BJ (cell line): Measurements from ENCODE around the gene PPM1F. TPM values are rescaled to one million over a fixed set of nuclear protein-coding genes. Genes with fewer than 3 reads are reported as not detected.

Experiments
- CTCF ChIA-PET: fragments of 350-600 bp; formaldehyde crosslinking; extraction: SDS; loops from one replicate; lab custom pipeline; 2021; ENCODE audit warnings: antibody characterized with exemption, inconsistent platforms; lab: Yijun Ruan, JAX
- POLR2A ChIA-PET: fragments of 300-600 bp; sonication (Branson Sonifier 250); formaldehyde crosslinking; extraction: SDS; loops from one replicate; lab custom pipeline; 2021; ENCODE audit warnings: antibody characterized with exemption; lab: Charles Lee
- DNase-seq: peaks from one replicate; pipeline ENCODE4 v3.0.0-alpha.2; 2011; ENCODE audit warnings: low read depth
- H3K27me3 ChIP-seq: 2 replicates; pipeline ENCODE4 v1.6.0; 2011; ENCODE audit warnings: low read length; ENCODE audit not compliant: control insufficient read depth, insufficient read depth
- H3K36me3 ChIP-seq: 2 replicates; pipeline ENCODE4 v1.5.1; 2011; ENCODE audit warnings: low read length; ENCODE audit not compliant: control insufficient read depth, insufficient read depth
- H3K4me3 ChIP-seq: 2 replicates; pipeline ENCODE4 v1.5.1; 2011; ENCODE audit warnings: low read depth, mild to moderate bottlenecking, control low read depth, low read length
- polyA plus RNA-seq: library from polyadenylated mRNA; depleted of rRNA; stranded (reverse); fragments of >200 nt; gene quantifications from 2 replicates; pipeline ENCODE4 v1.2.3, GENCODE V29; 2011
- TF ChIP-seq, protein P1 (sequence below): IDR thresholded peaks from 2 replicates; pipeline ENCODE4 v1.5.1; 2011; ENCODE audit warnings: low read depth, mild to moderate bottlenecking, control low read depth, inconsistent platforms, low read length, moderate library complexity; ENCODE audit not compliant: insufficient read depth

Gene PPM1F
- polyA plus RNA-seq, 1 experiment: 25.3 TPM

GRCh38 chr22:21923163-21923561 is 29.5 kb downstream of the PPM1F start:
- H3K4me3 ChIP-seq: no peak overlapping the region
- ChIA-PET CTCF (interaction anchor here (7.2 kb wide), 1 partner anchor 14 kb away, joined by 44 read pairs; no protein-coding TSS in a partner anchor), POLR2A (no interaction called here)
- no peak for DNase-seq
- no peaks in the 10 kb centered on the region for H3K27me3 ChIP-seq
- H3K36me3 ChIP-seq: peaks cover 9% of the 10 kb centered on the region
- TF ChIP-seq, protein P1, sequence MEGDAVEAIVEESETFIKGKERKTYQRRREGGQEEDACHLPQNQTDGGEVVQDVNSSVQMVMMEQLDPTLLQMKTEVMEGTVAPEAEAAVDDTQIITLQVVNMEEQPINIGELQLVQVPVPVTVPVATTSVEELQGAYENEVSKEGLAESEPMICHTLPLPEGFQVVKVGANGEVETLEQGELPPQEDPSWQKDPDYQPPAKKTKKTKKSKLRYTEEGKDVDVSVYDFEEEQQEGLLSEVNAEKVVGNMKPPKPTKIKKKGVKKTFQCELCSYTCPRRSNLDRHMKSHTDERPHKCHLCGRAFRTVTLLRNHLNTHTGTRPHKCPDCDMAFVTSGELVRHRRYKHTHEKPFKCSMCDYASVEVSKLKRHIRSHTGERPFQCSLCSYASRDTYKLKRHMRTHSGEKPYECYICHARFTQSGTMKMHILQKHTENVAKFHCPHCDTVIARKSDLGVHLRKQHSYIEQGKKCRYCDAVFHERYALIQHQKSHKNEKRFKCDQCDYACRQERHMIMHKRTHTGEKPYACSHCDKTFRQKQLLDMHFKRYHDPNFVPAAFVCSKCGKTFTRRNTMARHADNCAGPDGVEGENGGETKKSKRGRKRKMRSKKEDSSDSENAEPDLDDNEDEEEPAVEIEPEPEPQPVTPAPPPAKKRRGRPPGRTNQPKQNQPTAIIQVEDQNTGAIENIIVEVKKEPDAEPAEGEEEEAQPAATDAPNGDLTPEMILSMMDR: no peak

DNA sequence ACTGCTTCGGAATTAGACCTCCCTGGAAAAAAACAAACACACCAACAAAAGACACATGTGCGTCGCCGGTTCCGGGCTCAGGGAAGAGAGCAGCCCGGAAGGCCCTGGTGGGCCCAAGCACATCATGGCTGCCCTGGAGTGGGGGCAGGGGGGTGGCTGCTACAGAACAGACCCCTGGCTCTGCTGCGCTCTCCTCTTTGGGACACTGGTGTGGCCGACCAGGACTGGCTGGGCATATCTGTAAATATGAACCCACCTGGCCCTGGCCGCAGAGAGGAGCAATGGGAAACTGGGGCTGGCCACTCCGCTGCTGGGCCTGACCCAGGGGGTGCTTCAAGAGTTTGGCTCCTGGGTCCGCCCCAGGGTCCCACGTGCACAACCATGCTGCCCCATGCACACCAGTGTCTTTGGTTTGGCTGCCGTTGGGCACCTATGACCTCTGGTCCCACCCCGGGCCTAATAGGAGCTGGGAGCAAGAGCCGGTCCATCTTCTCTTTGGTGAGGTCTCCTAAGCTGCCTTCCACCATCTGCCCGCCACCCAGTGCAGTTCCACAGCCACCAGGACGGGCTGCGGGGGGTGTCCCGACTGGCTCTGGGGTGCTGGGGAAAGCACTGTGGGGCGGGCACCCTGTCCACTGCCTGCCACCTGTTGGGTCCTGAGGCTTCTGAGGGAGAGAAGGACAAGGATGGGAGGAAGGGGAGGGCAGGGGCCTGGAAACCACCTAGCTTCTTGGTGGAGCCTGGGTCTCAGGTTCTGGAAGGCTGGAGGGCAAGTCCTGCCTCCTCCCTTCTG is 30.1 kb downstream of the PPM1F start:
- H3K4me3 ChIP-seq: no peak overlapping the region
- peaks cover 7% of the 10 kb centered on the region for H3K36me3 ChIP-seq
- ChIA-PET CTCF (interaction anchor here (1.3 to 7.2 kb wide), 2 partner anchors 15 to 30 kb away, joined by 4 to 44 read pairs; partner anchors contain the start of gene PPM1F), POLR2A (no interaction called here)
- TF ChIP-seq, protein P1: no peak
- no peaks in the 10 kb centered on the region for H3K27me3 ChIP-seq
- DNase-seq: no peak

DNA sequence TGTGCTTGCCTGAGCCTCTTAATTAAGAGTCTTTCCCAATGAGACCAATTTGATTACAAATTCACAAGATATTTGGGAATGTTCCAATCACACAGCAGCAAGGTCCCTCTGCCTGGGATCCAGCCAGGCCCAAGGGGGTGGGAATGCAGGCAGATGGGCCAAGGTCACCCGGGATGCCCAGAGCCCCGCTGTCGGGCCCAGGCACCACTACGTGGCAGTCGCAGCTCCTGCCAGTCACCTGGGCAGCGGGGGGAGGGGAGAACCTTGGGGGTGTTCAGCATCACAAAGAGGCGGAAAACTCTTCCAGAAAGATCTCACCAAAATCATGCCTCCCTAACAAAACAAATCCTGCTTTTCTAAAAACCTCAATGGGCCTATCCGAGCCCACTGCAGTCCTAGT is 30.9 kb downstream of the PPM1F start:
- DNase-seq: no peak
- ChIA-PET CTCF (interaction anchor here (1.3 to 7.2 kb wide), 2 partner anchors 16 to 31 kb away, joined by 4 to 44 read pairs; partner anchors contain the start of gene PPM1F), POLR2A (no interaction called here)
- no peaks in the 10 kb centered on the region for H3K27me3 ChIP-seq
- no peak overlapping the region for H3K4me3 ChIP-seq
- TF ChIP-seq, protein P1: no peak
- H3K36me3 ChIP-seq: peaks cover 5% of the 10 kb centered on the region

DNA sequence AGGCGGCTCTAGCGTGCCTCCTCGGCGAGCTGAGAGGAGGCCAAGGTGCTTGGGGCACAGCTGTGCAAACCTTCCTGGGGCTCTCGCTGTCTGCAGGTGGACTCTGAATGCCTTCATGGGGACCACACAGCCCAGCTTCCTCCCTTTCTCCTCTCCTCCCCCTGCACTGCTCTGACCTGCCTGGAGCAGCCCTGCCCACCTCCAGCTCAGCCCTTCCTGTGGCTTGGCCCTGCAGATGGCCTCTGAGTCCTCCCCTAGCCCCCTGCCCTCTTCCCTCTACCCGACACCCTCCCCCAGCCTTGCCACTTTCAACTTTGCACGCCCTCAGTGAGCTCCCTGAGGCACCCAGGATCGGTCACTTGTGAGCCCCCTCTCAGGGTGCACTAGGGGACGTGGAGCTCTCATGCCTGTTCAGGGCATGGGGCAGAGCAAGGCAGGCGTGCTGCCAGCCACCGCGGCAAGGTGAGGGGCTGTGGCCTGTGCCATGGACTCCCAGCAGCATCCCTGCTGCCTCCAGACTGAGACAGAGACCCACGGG is 31.4 kb downstream of the PPM1F start:
- ChIA-PET POLR2A (no interaction called here), CTCF (interaction anchor here (1.2 to 7.2 kb wide), 3 partner anchors 13 to 32 kb away, joined by 4 to 44 read pairs (median 4); partner anchors contain the start of gene PPM1F)
- H3K4me3 ChIP-seq: no peak overlapping the region
- no peaks in the 10 kb centered on the region for H3K27me3 ChIP-seq
- H3K36me3 ChIP-seq: peaks cover 5% of the 10 kb centered on the region
- DNase-seq: no peak
- TF ChIP-seq, protein P1: no peak

- TF ChIP-seq, protein P1: no peak
- no peak for DNase-seq
- ChIA-PET POLR2A (no interaction called here), CTCF (interaction anchor here (1.2 to 7.2 kb wide), 4 partner anchors 12 to 32 kb away, joined by 4 to 44 read pairs (median 8); partner anchors contain the start of gene PPM1F)
- no peaks in the 10 kb centered on the region for H3K27me3 ChIP-seq
- H3K36me3 ChIP-seq: peaks cover 5% of the 10 kb centered on the region
- no peak overlapping the region for H3K4me3 ChIP-seq
Measured at GRCh38 chr22:21920341-21921183, 32.1 kb downstream of the PPM1F start.
